ENCODE measurements around the gene PAK4. TPM values are rescaled to one million over a fixed set of nuclear protein-coding genes. Genes with fewer than 3 reads are reported as not detected.

Gene PAK4
- total RNA-seq, result 10 to 100 TPM in 2 of 3 donors, 1 to 10 TPM in 1; 6.7 to 13.4 (median 11.8) TPM
- 2.2 TPM for total RNA-seq (2013)

DNA sequence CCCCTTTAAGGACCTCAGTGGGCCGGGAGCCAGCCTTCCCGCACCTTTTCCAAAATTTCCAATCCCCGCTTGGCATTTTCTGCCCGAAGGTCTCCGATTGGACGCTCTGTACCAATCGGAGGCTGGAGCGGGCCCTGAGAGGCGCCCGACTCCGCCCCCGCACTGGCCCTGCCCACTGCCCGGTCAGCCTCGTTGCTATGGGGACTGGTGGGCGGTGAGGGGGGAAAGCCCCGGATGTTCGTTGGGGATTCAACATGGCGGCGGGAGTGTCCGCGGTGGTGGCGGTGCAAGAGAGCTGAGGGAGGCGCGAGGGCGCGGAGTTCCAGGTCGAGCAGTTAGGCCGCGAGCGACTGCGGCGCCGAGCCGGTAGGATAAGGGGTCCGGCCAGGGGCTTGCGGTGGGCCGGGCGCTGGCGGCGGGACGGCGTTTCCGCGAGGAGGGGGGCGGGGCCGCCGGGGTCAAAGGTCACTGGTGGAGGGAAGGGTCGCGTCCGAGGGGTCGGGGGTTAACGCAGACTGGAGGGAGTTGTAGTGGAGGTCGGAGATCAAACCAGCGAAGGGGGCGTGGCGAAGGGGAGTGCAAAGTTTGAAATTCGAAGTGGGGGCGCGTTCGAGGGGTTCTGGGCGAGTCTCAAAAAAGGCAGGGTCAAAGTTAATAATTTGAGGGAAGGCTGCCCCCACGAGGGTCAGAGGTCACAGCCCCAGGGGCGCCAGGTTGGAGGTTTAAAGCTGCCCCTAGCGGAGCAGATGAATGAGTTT lies at the start of gene PAK4:
Gene PAK4 (plus strand): TSS at position 233 of the 758 bp plus-strand sequence. CDS start 43,768 bp downstream, outside the sequence.
- H3K4me1 Mint-ChIP-seq, result peaks cover 20 to 33% of the 10 kb centered on the region in 2 donors
- peaks cover 25% of the 10 kb centered on the region for H3K4me1 ChIP-seq (ENCODE audit: control insufficient read depth, insufficient read depth, low read length)
- WGBS (ENCODE audit: insufficient coverage), result 3% methylated on average over 64 of the region's 64 CpGs
- peak within 1 kb of the TSS; percentile 95 to 100 for H3K27ac Mint-ChIP-seq
- H3K27me3 ChIP-seq (ENCODE audit: control insufficient read depth, insufficient read depth, low read length), result no peaks in the 10 kb centered on the region
- H3K9me3 Mint-ChIP-seq, result no peaks in the 10 kb centered on the region
- intact Hi-C loops (cut with micrococcal nuclease), result loop anchor here (2.0 kb wide), 1 partner anchor 285 kb away; no protein-coding TSS in a partner anchor
- H3K27ac ChIP-seq (ENCODE audit: low read length), result peak within 1 kb of the TSS; percentile 73
- no peaks in the 10 kb centered on the region for H3K36me3 ChIP-seq (ENCODE audit: control insufficient read depth, insufficient read depth, low read length)
- H3K4me3 Mint-ChIP-seq, result peak within 1 kb of the TSS; percentile 98
- no peaks in the 10 kb centered on the region for H3K36me3 Mint-ChIP-seq
- H3K9me3 ChIP-seq (ENCODE audit: control insufficient read depth, insufficient read depth, low read length), result no peaks in the 10 kb centered on the region
- no peak for TF ChIP-seq CTCF (IDR thresholded peaks at IDR 0.05)
- peak; percentile 96 to 98 (median 97) for ATAC-seq
- peak; percentile 97 for DNase-seq
- H3K27me3 Mint-ChIP-seq (ENCODE audit: low read depth in 2 of 2), result peaks cover 0 to 4% of the 10 kb centered on the region in 2 donors
- H3K4me3 ChIP-seq (ENCODE audit: low read length), result peak within 1 kb of the TSS; percentile 37

DNA sequence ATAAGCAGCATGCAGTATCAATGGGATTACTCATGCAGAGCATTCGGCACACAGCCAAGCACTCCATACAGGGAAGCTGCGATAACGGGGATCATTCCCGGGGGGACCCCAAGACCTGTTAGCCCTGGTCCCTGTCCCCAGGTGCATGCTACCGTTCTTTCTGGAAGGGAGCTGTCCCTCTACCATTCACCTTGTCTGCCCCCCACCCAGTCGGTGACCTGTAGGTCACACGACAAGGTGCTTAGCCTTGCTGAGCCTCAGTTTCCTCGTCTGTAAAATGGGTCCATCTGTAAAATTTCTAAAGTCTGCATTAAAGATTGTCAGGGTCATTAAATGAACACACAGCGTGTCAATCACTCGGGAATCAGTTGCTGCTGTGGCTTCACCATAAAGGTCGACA lies 48.3 kb upstream of the PAK4 start:
- Histone ChIP-seq H3K27ac (ENCODE audit: low read length) (no peak overlapping the region), H3K4me1 (ENCODE audit: control insufficient read depth, insufficient read depth, low read length) (peaks cover 24% of the 10 kb centered on the region), H3K36me3 (ENCODE audit: control insufficient read depth, insufficient read depth, low read length) (no peaks in the 10 kb centered on the region), H3K4me3 (ENCODE audit: low read length) (no peak overlapping the region), H3K9me3 (ENCODE audit: control insufficient read depth, insufficient read depth, low read length) (no peaks in the 10 kb centered on the region), H3K27me3 (ENCODE audit: control insufficient read depth, insufficient read depth, low read length) (peaks cover 1% of the 10 kb centered on the region)
- intact Hi-C loops (cut with micrococcal nuclease), result no loop called here
- no peak for TF ChIP-seq CTCF (IDR thresholded peaks at IDR 0.05)
- no peak for ATAC-seq
- H3K27me3 Mint-ChIP-seq (ENCODE audit: low read depth in 2 of 2), result peaks cover 9 to 13% of the 10 kb centered on the region in 2 donors
- H3K27ac Mint-ChIP-seq, result no peak overlapping the region
- H3K9me3 Mint-ChIP-seq, result no peaks in the 10 kb centered on the region
- no peaks in the 10 kb centered on the region for H3K36me3 Mint-ChIP-seq
- H3K4me3 Mint-ChIP-seq, result no peak overlapping the region
- WGBS (ENCODE audit: insufficient coverage), result 92% methylated on average over 11 of the region's 11 CpGs
- peaks cover 14 to 19% of the 10 kb centered on the region in 2 donors for H3K4me1 Mint-ChIP-seq
- no peak for DNase-seq

GRCh38 chr19:39078436-39079200 lies 47.0 kb upstream of the PAK4 start:
- peaks cover 15 to 16% of the 10 kb centered on the region in 2 donors for H3K4me1 Mint-ChIP-seq
- Histone ChIP-seq H3K27me3 (ENCODE audit: control insufficient read depth, insufficient read depth, low read length) (peaks cover 10% of the 10 kb centered on the region), H3K27ac (ENCODE audit: low read length) (no peak overlapping the region), H3K9me3 (ENCODE audit: control insufficient read depth, insufficient read depth, low read length) (no peaks in the 10 kb centered on the region), H3K36me3 (ENCODE audit: control insufficient read depth, insufficient read depth, low read length) (no peaks in the 10 kb centered on the region), H3K4me3 (ENCODE audit: low read length) (no peak overlapping the region), H3K4me1 (ENCODE audit: control insufficient read depth, insufficient read depth, low read length) (peaks cover 16% of the 10 kb centered on the region)
- no peak for TF ChIP-seq CTCF (IDR thresholded peaks at IDR 0.05)
- H3K27ac Mint-ChIP-seq, result no peak overlapping the region
- H3K9me3 Mint-ChIP-seq, result no peaks in the 10 kb centered on the region
- WGBS (ENCODE audit: insufficient coverage), result 82% methylated on average over 7 of the region's 7 CpGs
- no peak overlapping the region for H3K4me3 Mint-ChIP-seq
- intact Hi-C loops (cut with micrococcal nuclease), result no loop called here
- peaks cover 20 to 26% of the 10 kb centered on the region in 2 donors for H3K27me3 Mint-ChIP-seq (ENCODE audit: low read depth in 2 of 2)
- ATAC-seq (no peak), DNase-seq (no peak)
- no peaks in the 10 kb centered on the region for H3K36me3 Mint-ChIP-seq
